GM12865 (cell line): ENCODE results near the gene SCARB1.

Source experiments
- DNase-seq: peaks from one replicate; pipeline ENCODE4 v3.0.0; 2010; ENCODE audit warnings: low read depth
- H3K4me3 ChIP-seq: 2 replicates; pipeline ENCODE4 v1.5.1; 2011; ENCODE audit warnings: mild to moderate bottlenecking, low read depth, low read length, control low read depth
- TF ChIP-seq, protein P1 (sequence below): IDR thresholded peaks from 2 replicates; pipeline ENCODE4 v1.5.1; 2011; ENCODE audit warnings: low read length, control low read depth, low read depth, inconsistent platforms; ENCODE audit not compliant: insufficient read depth; ENCODE audit errors: missing control alignments

SCARB1 gene

DNA sequence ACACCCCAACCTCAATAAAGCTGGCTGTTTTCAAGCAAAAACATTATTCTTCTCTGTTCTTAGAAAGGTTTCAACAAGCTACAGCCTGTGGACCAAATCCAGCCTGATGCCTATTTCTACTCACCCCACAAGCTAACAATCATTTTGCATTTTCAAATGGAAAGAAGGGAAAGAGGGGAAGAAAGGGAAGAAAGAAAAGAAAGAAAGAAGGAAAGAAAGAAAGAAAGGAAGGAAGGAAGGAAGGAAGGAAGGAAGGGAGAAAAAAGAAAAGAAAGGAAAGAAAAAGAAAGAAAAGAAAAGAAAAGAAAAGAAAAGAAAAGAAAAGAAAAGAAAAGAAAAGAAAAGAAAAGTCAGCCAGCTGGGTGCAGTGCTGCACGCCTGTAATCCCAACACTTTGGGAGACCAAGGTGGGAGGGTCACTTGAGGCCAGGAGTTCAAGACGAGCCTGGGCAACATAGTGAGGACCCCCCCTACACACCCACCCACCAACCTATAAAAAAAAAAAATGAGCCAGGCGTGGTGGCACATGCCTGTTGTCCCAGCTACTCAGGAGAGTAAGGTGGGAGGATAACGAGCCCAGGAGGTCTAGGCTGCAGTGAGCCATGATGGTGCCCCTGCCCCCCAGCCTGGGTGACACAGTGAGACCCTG is 26.3 kb downstream of the SCARB1 start:
- no peak for DNase-seq
- no peak overlapping the region for H3K4me3 ChIP-seq
- TF ChIP-seq, protein P1, sequence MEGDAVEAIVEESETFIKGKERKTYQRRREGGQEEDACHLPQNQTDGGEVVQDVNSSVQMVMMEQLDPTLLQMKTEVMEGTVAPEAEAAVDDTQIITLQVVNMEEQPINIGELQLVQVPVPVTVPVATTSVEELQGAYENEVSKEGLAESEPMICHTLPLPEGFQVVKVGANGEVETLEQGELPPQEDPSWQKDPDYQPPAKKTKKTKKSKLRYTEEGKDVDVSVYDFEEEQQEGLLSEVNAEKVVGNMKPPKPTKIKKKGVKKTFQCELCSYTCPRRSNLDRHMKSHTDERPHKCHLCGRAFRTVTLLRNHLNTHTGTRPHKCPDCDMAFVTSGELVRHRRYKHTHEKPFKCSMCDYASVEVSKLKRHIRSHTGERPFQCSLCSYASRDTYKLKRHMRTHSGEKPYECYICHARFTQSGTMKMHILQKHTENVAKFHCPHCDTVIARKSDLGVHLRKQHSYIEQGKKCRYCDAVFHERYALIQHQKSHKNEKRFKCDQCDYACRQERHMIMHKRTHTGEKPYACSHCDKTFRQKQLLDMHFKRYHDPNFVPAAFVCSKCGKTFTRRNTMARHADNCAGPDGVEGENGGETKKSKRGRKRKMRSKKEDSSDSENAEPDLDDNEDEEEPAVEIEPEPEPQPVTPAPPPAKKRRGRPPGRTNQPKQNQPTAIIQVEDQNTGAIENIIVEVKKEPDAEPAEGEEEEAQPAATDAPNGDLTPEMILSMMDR = no peak

- DNase-seq = no peak
- H3K4me3 ChIP-seq = no peak overlapping the region
- TF ChIP-seq, protein P1 = no peak
Observed at GRCh38 chr12:124836759-124837158, 26.9 kb downstream of the SCARB1 start.

DNA sequence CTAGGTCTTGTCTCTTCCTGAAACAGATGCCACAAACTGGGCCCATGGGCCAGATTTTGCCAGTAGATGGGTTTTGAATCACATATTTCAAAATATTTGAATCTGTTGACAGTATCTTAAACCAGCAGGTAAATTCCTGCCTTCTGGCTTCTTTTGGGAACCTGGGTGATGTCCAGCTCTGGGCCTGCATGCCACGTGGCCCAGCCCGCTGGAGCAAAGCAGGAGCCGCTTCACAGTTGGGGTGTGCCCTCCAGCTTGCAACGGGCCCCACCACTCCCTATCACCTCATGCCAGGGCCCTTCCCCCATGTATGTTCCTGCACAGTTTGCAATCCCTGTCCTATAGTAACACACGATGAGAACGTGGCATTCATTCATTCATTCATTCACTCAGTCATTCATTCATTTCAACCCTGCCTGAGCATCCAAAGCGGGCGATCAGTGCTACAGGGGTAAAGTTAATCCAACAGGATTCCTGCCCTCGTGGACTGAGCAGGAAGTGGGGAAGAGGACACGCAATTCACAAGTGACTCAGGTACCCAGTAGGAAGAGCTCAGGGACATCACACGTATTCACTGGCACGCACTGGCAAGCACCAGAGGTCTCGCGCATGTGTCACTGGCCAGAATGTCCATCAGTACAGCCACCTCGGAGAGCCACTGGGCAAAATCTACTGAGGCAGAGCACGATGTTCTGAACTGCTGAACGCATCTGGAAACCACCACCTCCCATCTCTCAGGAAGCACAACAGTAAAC is 27.8 kb downstream of the SCARB1 start:
- H3K4me3 ChIP-seq = no peak overlapping the region
- TF ChIP-seq, protein P1 = no peak
- no peak for DNase-seq

DNA sequence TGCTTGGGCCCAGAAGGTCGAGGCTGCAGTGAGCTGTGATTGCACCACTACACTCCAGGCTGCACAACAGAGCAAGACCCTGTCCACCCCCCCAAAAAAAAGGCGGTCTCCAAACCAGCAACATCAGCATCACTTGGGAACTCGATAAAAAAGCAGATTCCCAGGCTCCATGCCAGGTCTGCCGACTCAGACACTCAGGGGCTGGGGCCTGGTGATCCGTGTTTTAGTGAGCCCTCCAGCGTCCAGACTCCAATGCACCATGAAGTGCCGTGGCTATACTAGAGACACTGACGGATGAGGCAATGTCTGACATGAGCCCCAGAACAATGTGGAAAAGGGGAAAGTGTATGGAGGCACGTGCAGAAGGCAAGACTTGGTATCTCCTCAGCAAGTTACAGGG is 28.8 kb downstream of the SCARB1 start:
- no peak for DNase-seq
- no peak overlapping the region for H3K4me3 ChIP-seq
- TF ChIP-seq, protein P1 = no peak

GRCh38 chr12:124833693-124834122 is 30.0 kb downstream of the SCARB1 start:
- DNase-seq = no peak
- H3K4me3 ChIP-seq = no peak overlapping the region
- TF ChIP-seq, protein P1 = no peak

DNA sequence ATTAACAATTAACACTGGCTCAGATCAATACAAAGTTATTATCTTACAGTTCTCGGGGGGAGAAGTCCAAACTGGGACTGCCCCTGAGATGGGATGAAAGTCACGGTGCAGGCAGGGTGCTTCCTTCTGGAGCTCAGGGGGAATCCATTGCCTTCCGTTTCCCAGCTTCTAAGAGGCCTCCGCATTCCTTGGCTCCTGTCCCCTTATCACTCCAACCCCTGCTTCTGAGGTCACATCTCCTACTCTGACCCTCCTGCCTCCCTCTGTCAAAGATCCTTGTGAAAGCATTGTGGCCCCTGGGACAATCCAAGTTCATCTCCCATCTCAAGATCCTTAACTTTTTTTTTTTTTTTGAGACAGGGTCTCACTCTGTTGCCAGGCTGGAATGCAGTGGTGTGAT is 30.8 kb downstream of the SCARB1 start:
- H3K4me3 ChIP-seq = no peak overlapping the region
- TF ChIP-seq, protein P1 = no peak
- no peak for DNase-seq

- no peak overlapping the region for H3K4me3 ChIP-seq
- TF ChIP-seq, protein P1 = no peak
- DNase-seq = no peak
Observed at GRCh38 chr12:124831590-124831989, 32.1 kb downstream of the SCARB1 start.
